A549 (cell line): ENCODE measurements around the gene METTL14. TPM values are rescaled to one million over a fixed set of nuclear protein-coding genes. Genes with fewer than 3 reads are reported as not detected.

Experiments used
- ATAC-seq, 2 experiments: fragments of 200-7000 bp in 1 of 2; fragments of >200 bp in 1 of 2; cut with Nextera tagmentation in 1 of 2; cut with Tn5 transposase in 1 of 2; 3 replicates each; pipeline versions ENCODE4 v1.8.0 to v1.9.1; 2018 to 2020; ENCODE audit warnings: mild to moderate bottlenecking in 1 of 2, moderate library complexity in 1 of 2
- CTCF ChIA-PET: fragments of 300-600 bp; sonication (Branson Sonifier 250); formaldehyde crosslinking; extraction: SDS; loops from one replicate; lab custom pipeline; 2021; ENCODE audit warnings: antibody characterized with exemption, inconsistent platforms; lab: Yijun Ruan, JAX
- POLR2A ChIA-PET: fragments of 350-600 bp; formaldehyde crosslinking; extraction: SDS; loops from one replicate; lab custom pipeline; 2021; ENCODE audit warnings: antibody characterized with exemption, inconsistent platforms; lab: Yijun Ruan, JAX
- DNase-seq, 2 experiments: peaks; one replicate each; pipeline versions ENCODE4 v3.0.0 to v3.0.0-alpha.2; 2011 to 2016; ENCODE audit warnings: low read depth in 1 of 2, low spot score in 1 of 2
- FAIRE-seq: peaks from 2 replicates; lab custom pipeline; 2011; peaks lifted over from hg19 to GRCh38; lab: Jason Lieb, UNC
- H3K27ac ChIP-seq, 2 experiments: fragments of >200 bp; sonication (Bioruptor Twin); formaldehyde crosslinking; 3 replicates each; pipeline ENCODE4 v1.5.1; 2016 to 2017
- H3K4me1 ChIP-seq: fragments of >200 bp; sonication (Bioruptor Twin); formaldehyde crosslinking; 3 replicates; pipeline ENCODE4 v1.6.1; 2016
- H3K4me2 ChIP-seq: fragments of >200 bp; sonication (Bioruptor Twin); formaldehyde crosslinking; 3 replicates; pipeline ENCODE4 v1.6.1; 2016
- H3K4me3 ChIP-seq: fragments of >200 bp; sonication (Bioruptor Twin); formaldehyde crosslinking; 3 replicates; pipeline ENCODE4 v1.5.1; 2016
- H3K9me3 ChIP-seq: fragments of >200 bp; sonication (Bioruptor Twin); formaldehyde crosslinking; 3 replicates; pipeline ENCODE4 v1.6.1; 2016
- BHLHE40 ChIP-seq: IDR thresholded peaks from 2 replicates; pipeline ENCODE4 v1.6.1; 2012; ENCODE audit warnings: low read depth, low read length, inconsistent platforms
- CBX8 ChIP-seq: fragments of 200-600 bp; sonication (generic); IDR thresholded peaks from 2 replicates; pipeline ENCODE4 v1.6.1; 2016
- CEBPB ChIP-seq, 2 experiments: fragments of >200 bp in 1 of 2; sonication (Bioruptor Twin) in 1 of 2; formaldehyde crosslinking in 1 of 2; IDR thresholded peaks; 2 replicates each; pipeline ENCODE4 v1.6.1; 2012 to 2016
- CHD2 ChIP-seq: fragments of 150-350 bp; IDR thresholded peaks from 2 replicates; pipeline ENCODE4 v1.6.1; 2014; ENCODE audit warnings: low read length; ENCODE audit not compliant: partially characterized antibody
- E2F6 ChIP-seq: IDR thresholded peaks from 2 replicates; pipeline ENCODE4 v1.6.1; 2012; ENCODE audit warnings: low read depth, borderline replicate concordance
- EHF ChIP-seq: fragments of 250-450 bp; sonication (Bioruptor Pico); IDR thresholded peaks from 2 replicates; pipeline ENCODE4 v1.5.0; 2020; ENCODE audit warnings: mild to moderate bottlenecking
- ELK1 ChIP-seq: fragments of 150-350 bp; IDR thresholded peaks from 2 replicates; pipeline ENCODE4 v1.6.1; 2014; ENCODE audit warnings: low read depth, mild to moderate bottlenecking, low read length
- ESRRA ChIP-seq: fragments of 150-350 bp; IDR thresholded peaks from 2 replicates; pipeline ENCODE4 v1.6.1; 2014; ENCODE audit warnings: mild to moderate bottlenecking, low read length, borderline replicate concordance
- FOSL2 ChIP-seq, 2 experiments: fragments of 450-650 bp in 1 of 2; fragments of >200 bp in 1 of 2; sonication (Bioruptor Twin) in 1 of 2; formaldehyde crosslinking; IDR thresholded peaks; 2 replicates each; pipeline versions ENCODE4 v1.5.0 to v1.6.1; 2016 to 2020; ENCODE audit warnings: mild to moderate bottlenecking in 1 of 2, moderate library complexity in 1 of 2
- FOXS1 ChIP-seq: fragments of 250-450 bp; sonication (Bioruptor Pico); IDR thresholded peaks from 2 replicates; pipeline ENCODE4 v1.5.0; 2020; ENCODE audit warnings: mild to moderate bottlenecking, moderate library complexity
- HDAC2 ChIP-seq: fragments of 200-600 bp; sonication (generic); IDR thresholded peaks from 2 replicates; pipeline ENCODE4 v1.6.1; 2016
- HEYL ChIP-seq: fragments of 250-450 bp; sonication (Bioruptor Pico); IDR thresholded peaks from 2 replicates; pipeline ENCODE4 v1.8.0; 2021; ENCODE audit warnings: mild to moderate bottlenecking, moderate library complexity
- HMGXB4 ChIP-seq: fragments of 250-450 bp; sonication (Bioruptor Pico); IDR thresholded peaks from 2 replicates; pipeline ENCODE4 v1.5.0; 2021; ENCODE audit warnings: mild to moderate bottlenecking, moderate library complexity, borderline replicate concordance
- HOXA7 ChIP-seq: fragments of 250-450 bp; sonication (Bioruptor Pico); IDR thresholded peaks from 2 replicates; pipeline ENCODE4 v1.5.0; 2020; ENCODE audit warnings: mild to moderate bottlenecking, moderate library complexity
- HOXB13 ChIP-seq: fragments of 250-450 bp; sonication (Bioruptor Pico); IDR thresholded peaks from 2 replicates; pipeline ENCODE4 v1.5.0; 2020; ENCODE audit warnings: low read depth, mild to moderate bottlenecking, moderate library complexity
- JUNB ChIP-seq: fragments of >200 bp; sonication (Bioruptor Twin); formaldehyde crosslinking; IDR thresholded peaks from 2 replicates; pipeline ENCODE4 v1.6.1; 2016
- KDM5A ChIP-seq: fragments of 200-600 bp; sonication (generic); IDR thresholded peaks from 2 replicates; pipeline ENCODE4 v1.6.1; 2016; ENCODE audit warnings: antibody characterized with exemption, mild to moderate bottlenecking
- MAZ ChIP-seq: fragments of 150-350 bp; IDR thresholded peaks from 2 replicates; pipeline ENCODE4 v1.6.1; 2014; ENCODE audit warnings: antibody characterized with exemption, low read depth, low read length, borderline replicate concordance
- MYC ChIP-seq: IDR thresholded peaks from 2 replicates; pipeline ENCODE4 v1.6.1; 2012; ENCODE audit warnings: mild to moderate bottlenecking, inconsistent platforms, low read length, improper control_type of control experiment, borderline replicate concordance
- NFE2L2 ChIP-seq: fragments of 150-350 bp; conservative IDR thresholded peaks from 2 replicates; pipeline ENCODE4 v1.6.1; 2014; ENCODE audit warnings: low read length
- PBX3 ChIP-seq: IDR thresholded peaks from 2 replicates; pipeline ENCODE4 v1.6.1; 2012
- SMC3 ChIP-seq: fragments of >200 bp; sonication (Bioruptor Twin); formaldehyde crosslinking; IDR thresholded peaks from 3 replicates; pipeline ENCODE4 v1.6.1; 2018; ENCODE audit warnings: inconsistent platforms
- TP53 ChIP-seq: fragments of 250-450 bp; sonication (Bioruptor Pico); IDR thresholded peaks from 2 replicates; pipeline ENCODE4 v1.5.0; 2021; ENCODE audit warnings: mild to moderate bottlenecking, moderate library complexity
- USF2 ChIP-seq: fragments of 450-650 bp; IDR thresholded peaks from 2 replicates; pipeline ENCODE4 v1.6.1; 2014; ENCODE audit warnings: antibody characterized with exemption
- WGBS: methylation state at CpG from one replicate; pipeline ENCODE4 v1.1.6; 2017; ENCODE audit errors: missing lambda C conversion rate; 5-methylcytosine and 5-hydroxymethylcytosine counted together
- polyA plus RNA-seq, 4 experiments: library from polyadenylated mRNA; depleted of rRNA in 3 of 4; stranded (reverse); fragments of >200 nt; fragmentation: RNase III in 1 of 4; extraction: RNeasy Plus Mini Kit Qiagen cat#74134 plus additional on column Dnase treatment in 1 of 4; gene quantifications; 2 replicates in 3 of 4; 3 replicates in 1 of 4; pipeline ENCODE4 v1.2.3, GENCODE V29; 2011 to 2017

METTL14 gene
- polyA plus RNA-seq, 2 of the 4 experiments (the other 2 are of a cell fraction): 20.9 to 25.2 TPM

- no peak for FAIRE-seq
- Histone ChIP-seq H3K9me3 (no peaks in the 10 kb centered on the region), H3K27ac (no peak overlapping the region), H3K4me2 (no peak overlapping the region)
- ChIA-PET CTCF (interaction anchor here (0.6 to 1.3 kb wide), 4 partner anchors 8 to 220 kb away, joined by 3 to 5 read pairs (median 3); no protein-coding TSS in a partner anchor), POLR2A (no interaction called here)
- 74% methylated on average over 5 of the region's 5 CpGs for WGBS
- no peak for ATAC-seq
- DNase-seq: no peak
- TF ChIP-seq CHD2: no peak
- TF ChIP-seq HDAC2: no peak
- no peak for TF ChIP-seq JUNB
- no peak for TF ChIP-seq NFE2L2
- TF ChIP-seq FOSL2 (IDR thresholded peaks at IDR 0.05): no peak
- TF ChIP-seq FOSL2 (CRISPR knock-in tag; IDR thresholded peaks at IDR 0.05): no peak
- no peak for TF ChIP-seq E2F6
- TF ChIP-seq KDM5A: no peak
- TF ChIP-seq TP53: no peak
- no peak for TF ChIP-seq FOXS1 (CRISPR knock-in tag)
- TF ChIP-seq CEBPB (IDR thresholded peaks at IDR 0.05): no peak
- no peak for TF ChIP-seq ELK1
- TF ChIP-seq HMGXB4 (CRISPR knock-in tag): no peak
- TF ChIP-seq MYC: no peak
- TF ChIP-seq HEYL (CRISPR knock-in tag): no peak
- no peak for TF ChIP-seq SMC3
- no peak for TF ChIP-seq ESRRA
- TF ChIP-seq, all 56 proteins: peak for 0
- Histone ChIP-seq H3K4me3 (no peak overlapping the region), H3K4me1 (no peaks in the 10 kb centered on the region)
Measured at GRCh38 chr4:118749347-118749988, 64.3 kb downstream of the METTL14 start.

GRCh38 chr4:118751629-118752323, 66.6 kb downstream of the METTL14 start:
- POLR2A ChIA-PET: no interaction called here

More at GRCh38 chr4:118751629-118752323, 66.6 kb downstream of the METTL14 start:
- TF ChIP-seq ESRRA: no peak
- TF ChIP-seq HMGXB4 (CRISPR knock-in tag): no peak
- TF ChIP-seq MAZ: no peak
- no peak for TF ChIP-seq TP53
- no peak for TF ChIP-seq USF2
- no peak for TF ChIP-seq FOSL2 (IDR thresholded peaks at IDR 0.05)
- no peak for TF ChIP-seq FOSL2 (CRISPR knock-in tag; IDR thresholded peaks at IDR 0.05)
- TF ChIP-seq HOXB13 (CRISPR knock-in tag): no peak
- TF ChIP-seq CHD2: no peak
- no peak for TF ChIP-seq MYC
- no peak for TF ChIP-seq PBX3
- TF ChIP-seq FOXS1 (CRISPR knock-in tag): no peak
- TF ChIP-seq CBX8: no peak
- TF ChIP-seq SMC3: no peak
- TF ChIP-seq EHF (CRISPR knock-in tag): no peak
- TF ChIP-seq BHLHE40: no peak
- no peak for TF ChIP-seq HEYL (CRISPR knock-in tag)
- TF ChIP-seq HOXA7 (CRISPR knock-in tag): no peak
- no peak for TF ChIP-seq ELK1
- H3K27ac ChIP-seq: no peak overlapping the region
- CTCF ChIA-PET: no interaction called here
- no peak overlapping the region for H3K4me2 ChIP-seq
- H3K9me3 ChIP-seq: no peaks in the 10 kb centered on the region
- FAIRE-seq (no peak), DNase-seq (no peak), ATAC-seq (no peak)
- no peaks in the 10 kb centered on the region for H3K4me1 ChIP-seq
- no peak overlapping the region for H3K4me3 ChIP-seq
- WGBS: 55% methylated on average over 2 of the region's 2 CpGs
